Mesendoderm (in vitro differentiated cells): ENCODE data around the gene ATRIP.
A peak's percentile ranks its signal among the peaks of the same experiment; 100 is the strongest.
"Not testable (repeated sequence)": the region's sequence is repeated elsewhere in the genome, so short reads cannot be mapped to it uniquely, and the experiment has no call there.

Source experiments
- DNase-seq: peaks from one replicate; pipeline ENCODE4 v3.0.0; 2013
- H2AK5ac ChIP-seq: 2 replicates; pipeline ENCODE4 v1.6.1; 2013; ENCODE audit warnings: low read length, inconsistent platforms
- H2BK120ac ChIP-seq: 2 replicates; pipeline ENCODE4 v1.6.1; 2013; ENCODE audit warnings: low read depth, mild to moderate bottlenecking, low read length, moderate library complexity, mixed read lengths
- H2BK15ac ChIP-seq: replicated peaks from 2 replicates; pipeline ENCODE4 v1.6.1; 2013; ENCODE audit warnings: low read depth, mild to moderate bottlenecking, moderate library complexity
- H2BK5ac ChIP-seq: 2 replicates; pipeline ENCODE4 v1.6.1; 2013; ENCODE audit warnings: low read length, inconsistent platforms
- H3K18ac ChIP-seq: 2 replicates; pipeline ENCODE4 v1.6.1; 2013; ENCODE audit warnings: mild to moderate bottlenecking, low read length, mixed read lengths
- H3K23ac ChIP-seq: one replicate; pipeline ENCODE4 v1.6.1; 2013; ENCODE audit warnings: low read length
- H3K27ac ChIP-seq: 2 replicates; pipeline ENCODE4 v1.5.1; 2013; ENCODE audit warnings: low read depth, mild to moderate bottlenecking, inconsistent platforms, low read length, moderate library complexity
- H3K27me3 ChIP-seq: 2 replicates; pipeline ENCODE4 v1.6.1; 2013; ENCODE audit warnings: low read length, control low read depth, mild to moderate bottlenecking, inconsistent platforms; ENCODE audit not compliant: insufficient read depth, poor library complexity
- H3K36me3 ChIP-seq: 2 replicates; pipeline ENCODE4 v1.6.1; 2013; ENCODE audit warnings: low read length, inconsistent platforms; ENCODE audit not compliant: control insufficient read depth, insufficient read depth
- H3K4ac ChIP-seq: one replicate; pipeline ENCODE4 v1.6.1; 2013; ENCODE audit warnings: low read depth, mild to moderate bottlenecking, low read length, moderate library complexity
- H3K4me1 ChIP-seq: 2 replicates; pipeline ENCODE4 v1.6.1; 2013; ENCODE audit warnings: low read depth, low read length, inconsistent platforms; ENCODE audit not compliant: control insufficient read depth
- H3K4me2 ChIP-seq: 2 replicates; pipeline ENCODE4 v1.6.1; 2013; ENCODE audit warnings: low read length
- H3K4me3 ChIP-seq: 2 replicates; pipeline ENCODE4 v1.5.1; 2013; ENCODE audit warnings: mild to moderate bottlenecking, low read length
- H3K56ac ChIP-seq: one replicate; pipeline ENCODE4 v1.6.1; 2013; ENCODE audit warnings: low read length
- H3K79me1 ChIP-seq: 2 replicates; pipeline ENCODE4 v1.6.1; 2013; ENCODE audit warnings: low read length, inconsistent platforms
- H3K79me2 ChIP-seq: 2 replicates; pipeline ENCODE4 v1.6.1; 2013; ENCODE audit warnings: mild to moderate bottlenecking, low read length; ENCODE audit not compliant: control insufficient read depth, insufficient read depth
- H3K9ac ChIP-seq: 2 replicates; pipeline ENCODE4 v1.6.1; 2013; ENCODE audit warnings: low read length, inconsistent platforms
- H4K5ac ChIP-seq: one replicate; pipeline ENCODE4 v1.6.1; 2013; ENCODE audit warnings: low read length
- H4K8ac ChIP-seq: one replicate; pipeline ENCODE4 v1.6.1; 2013; ENCODE audit warnings: low read depth, mild to moderate bottlenecking, control low read depth, low read length, moderate library complexity
- WGBS: extraction: QIAGEN DNeasy Blood & Tissue Kit; methylation state at CpG from one replicate; pipeline ENCODE4 v1.1.7; 2013; ENCODE audit warnings: low lambda C conversion rate, missing lambda C conversion rate; ENCODE audit not compliant: insufficient coverage; ENCODE audit errors: extremely low coverage; 5-methylcytosine and 5-hydroxymethylcytosine counted together

The ATRIP gene

GRCh38 chr3:48474031-48474430 lies 27.5 kb downstream of the ATRIP start:
- H3K36me3 ChIP-seq, H3K4me2 ChIP-seq, H3K23ac ChIP-seq, H2BK120ac ChIP-seq, H3K79me2 ChIP-seq, H3K4ac ChIP-seq, H2AK5ac ChIP-seq, H3K18ac ChIP-seq, H4K8ac ChIP-seq, H2BK15ac ChIP-seq, DNase-seq, H3K27me3 ChIP-seq, H3K27ac ChIP-seq, H3K4me3 ChIP-seq, H4K5ac ChIP-seq, H3K56ac ChIP-seq, H3K9ac ChIP-seq, H3K4me1 ChIP-seq, H2BK5ac ChIP-seq: not testable (repeated sequence)
- no CpG with 5 or more reads among the region's 4 CpGs for WGBS
- peaks cover 11% of the 10 kb centered on the region for H3K79me1 ChIP-seq

DNA sequence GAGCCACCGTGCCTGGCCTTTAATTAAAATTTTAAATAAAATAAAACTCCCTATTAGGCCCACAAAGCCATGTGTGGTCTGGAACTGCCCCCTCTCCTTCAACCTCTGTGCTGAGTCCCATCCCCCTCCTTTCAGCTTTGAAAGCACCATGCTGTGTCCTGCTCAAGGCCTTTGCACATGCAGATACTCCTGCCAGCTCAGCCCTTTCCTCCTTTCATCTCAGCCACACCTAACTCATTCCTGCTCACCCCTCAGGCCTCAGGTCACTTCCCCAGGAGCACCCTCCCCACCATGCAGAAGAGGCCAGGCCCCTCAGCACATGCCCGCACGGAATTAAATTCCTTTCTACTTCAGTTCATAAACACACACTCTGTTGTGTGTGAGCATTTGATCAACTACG lies 28.1 kb downstream of the ATRIP start:
- Histone ChIP-seq H3K4me2 (peak overlapping the region; percentile 7), H3K4me3 (no peak overlapping the region), H4K5ac (no peak overlapping the region), H3K27ac (peak overlapping the region; percentile 36), H2BK120ac (no peak overlapping the region), H2AK5ac (peak overlapping the region; percentile 58), H2BK15ac (no peak overlapping the region), H3K36me3 (no peaks in the 10 kb centered on the region), H3K18ac (no peak overlapping the region), H4K8ac (no peak overlapping the region), H3K27me3 (no peaks in the 10 kb centered on the region), H2BK5ac (no peak overlapping the region), H3K79me1 (peaks cover 7% of the 10 kb centered on the region), H3K9ac (no peak overlapping the region), H3K79me2 (no peaks in the 10 kb centered on the region), H3K23ac (no peak overlapping the region), H3K56ac (peak overlapping the region; percentile 79), H3K4ac (no peak overlapping the region), H3K4me1 (peaks cover 9% of the 10 kb centered on the region)
- WGBS, result no CpG with 5 or more reads among the region's 4 CpGs
- peak; percentile 92 for DNase-seq

DNA sequence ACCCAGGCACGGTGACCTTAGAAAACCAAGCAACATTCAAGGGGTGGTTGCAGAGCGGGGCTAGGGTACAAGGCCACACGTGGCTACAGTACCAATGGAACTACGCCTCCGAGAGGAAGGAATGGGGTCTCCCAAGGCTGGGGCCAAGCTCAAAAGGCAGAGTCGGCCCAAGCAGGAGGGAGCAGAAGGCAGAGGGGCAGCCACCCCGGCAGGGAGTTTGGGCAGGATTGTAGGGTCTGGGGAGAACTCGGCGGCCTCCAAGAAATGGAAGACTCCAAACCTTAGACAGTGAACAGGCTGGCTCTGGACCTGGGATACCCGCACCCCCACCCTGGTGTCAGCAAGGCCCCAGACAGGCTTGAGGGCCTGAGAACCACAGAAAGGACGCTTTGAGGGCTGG lies 28.7 kb downstream of the ATRIP start:
- H3K4me1 ChIP-seq, result peaks cover 9% of the 10 kb centered on the region
- peak overlapping the region; percentile 6 for H3K4ac ChIP-seq
- H3K79me2 ChIP-seq, result no peaks in the 10 kb centered on the region
- H3K23ac ChIP-seq, result no peak overlapping the region
- no peak overlapping the region for H4K8ac ChIP-seq
- no peak overlapping the region for H3K27ac ChIP-seq
- H3K9ac ChIP-seq, result no peak overlapping the region
- no CpG with 5 or more reads among the region's 11 CpGs for WGBS
- H4K5ac ChIP-seq, result no peak overlapping the region
- H3K79me1 ChIP-seq, result peaks cover 2% of the 10 kb centered on the region
- no peak overlapping the region for H3K4me3 ChIP-seq
- no peaks in the 10 kb centered on the region for H3K27me3 ChIP-seq
- H3K4me2 ChIP-seq, result no peak overlapping the region
- H3K56ac ChIP-seq, result peak overlapping the region; percentile 79
- no peak overlapping the region for H2BK120ac ChIP-seq
- no peaks in the 10 kb centered on the region for H3K36me3 ChIP-seq
- no peak overlapping the region for H2AK5ac ChIP-seq
- H3K18ac ChIP-seq, result peak overlapping the region; percentile 12
- no peak overlapping the region for H2BK5ac ChIP-seq
- no peak overlapping the region for H2BK15ac ChIP-seq
- DNase-seq, result no peak

DNA sequence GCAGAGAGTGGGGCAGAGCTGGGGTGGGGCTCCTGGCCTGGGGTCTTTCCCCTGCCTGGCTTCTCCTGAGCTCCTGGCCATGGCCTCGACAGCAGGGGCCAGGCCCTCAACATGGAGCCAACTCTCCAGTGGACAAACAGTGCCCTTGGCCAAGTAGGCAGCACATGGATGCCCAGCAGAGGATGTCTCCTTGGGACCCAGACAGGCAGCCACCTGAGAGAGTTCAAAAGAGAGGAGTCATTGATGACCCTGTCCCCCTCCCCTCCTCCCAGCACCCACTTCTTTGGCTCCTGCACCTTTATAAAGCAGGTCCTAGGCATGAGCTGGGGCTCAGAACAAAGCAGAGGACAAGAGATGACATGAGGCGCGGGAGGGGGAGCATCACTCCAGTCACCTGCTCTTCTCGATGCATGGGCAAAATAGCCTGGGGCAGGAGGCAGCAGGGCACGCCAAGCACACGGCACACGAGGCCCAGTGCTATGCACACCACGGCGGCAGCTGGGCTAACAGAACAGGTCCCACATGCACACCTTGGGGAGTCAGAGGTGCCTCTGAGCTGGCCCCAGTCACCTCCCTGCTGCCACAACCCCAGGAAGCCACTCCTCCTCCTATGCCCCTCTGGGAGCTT lies 30.0 kb downstream of the ATRIP start:
- no peak overlapping the region for H3K4ac ChIP-seq
- no peak for DNase-seq
- no peaks in the 10 kb centered on the region for H3K79me2 ChIP-seq
- H3K18ac ChIP-seq, result no peak overlapping the region
- no peak overlapping the region for H3K4me2 ChIP-seq
- no peak overlapping the region for H3K27ac ChIP-seq
- no peak overlapping the region for H2AK5ac ChIP-seq
- no peaks in the 10 kb centered on the region for H3K27me3 ChIP-seq
- no peak overlapping the region for H2BK15ac ChIP-seq
- peaks cover 9% of the 10 kb centered on the region for H3K4me1 ChIP-seq
- no peak overlapping the region for H4K8ac ChIP-seq
- no peak overlapping the region for H3K9ac ChIP-seq
- H2BK120ac ChIP-seq, result no peak overlapping the region
- no peak overlapping the region for H3K56ac ChIP-seq
- H4K5ac ChIP-seq, result no peak overlapping the region
- H3K4me3 ChIP-seq, result no peak overlapping the region
- H3K79me1 ChIP-seq, result no peaks in the 10 kb centered on the region
- no peak overlapping the region for H2BK5ac ChIP-seq
- H3K23ac ChIP-seq, result no peak overlapping the region
- no CpG with 5 or more reads among the region's 9 CpGs for whole genome bisulfite sequencing
- H3K36me3 ChIP-seq, result no peaks in the 10 kb centered on the region

DNA sequence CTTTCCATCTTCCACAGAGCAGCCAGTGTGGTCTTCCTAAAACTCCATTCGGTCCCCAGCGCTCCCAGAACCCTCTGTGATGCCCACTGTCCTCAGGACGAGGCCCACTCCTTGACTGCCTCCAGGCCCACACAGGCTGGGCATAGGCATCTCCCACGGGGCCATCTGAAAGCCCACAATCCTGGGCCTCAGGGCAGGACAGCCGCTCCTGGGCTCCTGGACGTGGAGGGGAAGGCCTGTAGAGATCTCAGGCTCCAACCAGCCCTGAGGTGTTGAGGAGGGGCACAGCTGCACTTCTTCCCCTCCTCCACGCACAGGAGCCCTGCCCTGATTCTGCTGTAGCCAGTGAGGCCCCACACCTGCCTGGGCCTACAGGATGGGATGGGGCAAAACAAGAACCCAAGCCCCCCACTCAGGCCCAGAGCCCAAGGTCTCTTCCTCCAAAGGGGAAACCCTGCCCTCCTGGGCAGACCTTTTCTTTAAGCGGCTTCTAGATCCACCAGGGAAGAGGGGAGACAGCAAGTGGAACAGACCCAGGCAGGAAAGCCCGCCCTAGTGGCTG lies 31.5 kb downstream of the ATRIP start:
- no peak overlapping the region for H3K9ac ChIP-seq
- H3K4me1 ChIP-seq, result peaks cover 9% of the 10 kb centered on the region
- no peak overlapping the region for H2AK5ac ChIP-seq
- H3K18ac ChIP-seq, result no peak overlapping the region
- H3K27ac ChIP-seq, result no peak overlapping the region
- H2BK120ac ChIP-seq, result no peak overlapping the region
- no peak overlapping the region for H2BK15ac ChIP-seq
- no CpG with 5 or more reads among the region's 9 CpGs for WGBS
- no peak overlapping the region for H4K8ac ChIP-seq
- H3K4me2 ChIP-seq, result no peak overlapping the region
- no peak for DNase-seq
- no peaks in the 10 kb centered on the region for H3K36me3 ChIP-seq
- no peaks in the 10 kb centered on the region for H3K79me1 ChIP-seq
- no peak overlapping the region for H3K4ac ChIP-seq
- H3K79me2 ChIP-seq, result no peaks in the 10 kb centered on the region
- no peak overlapping the region for H3K4me3 ChIP-seq
- H3K27me3 ChIP-seq, result no peaks in the 10 kb centered on the region
- H3K23ac ChIP-seq, result no peak overlapping the region
- no peak overlapping the region for H2BK5ac ChIP-seq
- H4K5ac ChIP-seq, result no peak overlapping the region
- H3K56ac ChIP-seq, result no peak overlapping the region
